ENCODE results near the gene NAV3. TPM values are rescaled to one million over a fixed set of nuclear protein-coding genes. Genes with fewer than 3 reads are reported as not detected.

The NAV3 gene
- total RNA-seq, 1 experiment from 2014 or later: 3.0 TPM

DNA sequence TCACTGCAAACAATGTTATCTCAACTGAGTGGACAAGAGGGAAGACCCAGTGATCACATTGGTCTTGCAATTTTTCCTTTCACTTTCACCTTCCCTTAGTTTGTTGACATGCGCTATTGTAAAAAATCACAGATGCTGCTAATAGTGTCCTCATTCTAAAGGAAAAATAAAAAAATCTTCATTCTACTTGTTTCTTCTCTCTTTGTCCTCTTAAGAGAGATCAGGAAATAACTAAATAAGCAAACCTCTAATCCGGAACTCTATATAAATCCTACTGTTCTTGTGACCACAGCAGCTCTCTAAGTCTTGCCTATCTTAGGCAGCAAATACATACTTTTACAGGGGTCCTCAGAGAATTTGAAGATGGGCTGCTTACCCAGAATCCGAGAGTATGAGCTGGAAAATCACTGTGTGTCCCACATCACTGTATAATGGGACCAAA, 257.7 kb downstream of the NAV3 start:
- no peak overlapping the region for H2BK120ac ChIP-seq (ENCODE audit: low read depth, low read length, poor library complexity, severe bottlenecking)
- H2BK5ac ChIP-seq (ENCODE audit: insufficient read length, low read length): no peak overlapping the region
- H4K20me1 ChIP-seq (ENCODE audit: control insufficient read depth, insufficient read depth, insufficient read length): no peaks in the 10 kb centered on the region
- H3K27me3 ChIP-seq (ENCODE audit: insufficient read depth, low read length): no peaks in the 10 kb centered on the region
- no peak overlapping the region for H4K8ac ChIP-seq (replicated peaks; ENCODE audit: insufficient read length, low read depth, low read length)
- no CpG with 5 or more reads among the region's 3 CpGs for WGBS (ENCODE audit: extremely low coverage, insufficient read length, low lambda C conversion rate)
- no peaks in the 10 kb centered on the region for H3K79me1 ChIP-seq (ENCODE audit: insufficient read depth, low read depth, low read length, poor library complexity, severe bottlenecking)
- no peaks in the 10 kb centered on the region for H3K79me2 ChIP-seq (ENCODE audit: insufficient read depth, low read length)
- no peak overlapping the region for H2BK15ac ChIP-seq (ENCODE audit: low read depth, low read length)
- no peak overlapping the region for H2BK12ac ChIP-seq (ENCODE audit: insufficient read length, low read depth, low read length)
- no peaks in the 10 kb centered on the region for H3K9me3 ChIP-seq (ENCODE audit: control insufficient read depth, low read depth, low read length)
- no peak overlapping the region for H3K56ac ChIP-seq (ENCODE audit: insufficient read length, low read depth, low read length)
- no peak overlapping the region for H3K4ac ChIP-seq (ENCODE audit: low read depth, low read length)
- Mint-ChIP-seq H3K9me3 (no peaks in the 10 kb centered on the region), H3K36me3 (ENCODE audit: insufficient read depth in 1 of 3, low read depth in 3 of 3) (no peaks in the 10 kb centered on the region), H3K27ac (no peak overlapping the region), H3K4me3 (no peak overlapping the region), H3K27me3 (ENCODE audit: low read depth) (no peaks in the 10 kb centered on the region), H3K4me1 (no peaks in the 10 kb centered on the region)
- TF ChIP-seq, protein P1, sequence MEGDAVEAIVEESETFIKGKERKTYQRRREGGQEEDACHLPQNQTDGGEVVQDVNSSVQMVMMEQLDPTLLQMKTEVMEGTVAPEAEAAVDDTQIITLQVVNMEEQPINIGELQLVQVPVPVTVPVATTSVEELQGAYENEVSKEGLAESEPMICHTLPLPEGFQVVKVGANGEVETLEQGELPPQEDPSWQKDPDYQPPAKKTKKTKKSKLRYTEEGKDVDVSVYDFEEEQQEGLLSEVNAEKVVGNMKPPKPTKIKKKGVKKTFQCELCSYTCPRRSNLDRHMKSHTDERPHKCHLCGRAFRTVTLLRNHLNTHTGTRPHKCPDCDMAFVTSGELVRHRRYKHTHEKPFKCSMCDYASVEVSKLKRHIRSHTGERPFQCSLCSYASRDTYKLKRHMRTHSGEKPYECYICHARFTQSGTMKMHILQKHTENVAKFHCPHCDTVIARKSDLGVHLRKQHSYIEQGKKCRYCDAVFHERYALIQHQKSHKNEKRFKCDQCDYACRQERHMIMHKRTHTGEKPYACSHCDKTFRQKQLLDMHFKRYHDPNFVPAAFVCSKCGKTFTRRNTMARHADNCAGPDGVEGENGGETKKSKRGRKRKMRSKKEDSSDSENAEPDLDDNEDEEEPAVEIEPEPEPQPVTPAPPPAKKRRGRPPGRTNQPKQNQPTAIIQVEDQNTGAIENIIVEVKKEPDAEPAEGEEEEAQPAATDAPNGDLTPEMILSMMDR (conservative IDR thresholded peaks at IDR 0.05): no peak
- no peak overlapping the region for H3K18ac ChIP-seq (ENCODE audit: insufficient read length, low read depth, low read length)
- H2BK20ac ChIP-seq (ENCODE audit: low read depth, low read length, poor library complexity, severe bottlenecking): no peak overlapping the region
- H4K91ac ChIP-seq (ENCODE audit: insufficient read length, low read depth, low read length): no peak overlapping the region
- H3K9ac ChIP-seq (ENCODE audit: extremely low read depth, insufficient read length, low read length): no peak overlapping the region
- no peaks in the 10 kb centered on the region for H3K23me2 ChIP-seq (ENCODE audit: insufficient read length, low read depth, low read length, poor library complexity, severe bottlenecking)
- no peak overlapping the region for H3K27ac ChIP-seq (ENCODE audit: insufficient read length, low read depth, low read length)
- H2AFZ ChIP-seq (ENCODE audit: low read length): no peak overlapping the region
- no peak overlapping the region for H3K23ac ChIP-seq (ENCODE audit: insufficient read length, low read depth, low read length)
- H3K4me1 ChIP-seq (ENCODE audit: insufficient read depth, low read length): no peaks in the 10 kb centered on the region
- no peak overlapping the region for H3T11ph ChIP-seq (ENCODE audit: low read length)
- no peak overlapping the region for H4K5ac ChIP-seq (ENCODE audit: insufficient read length, low read depth, low read length)
- no peak overlapping the region for H2AK5ac ChIP-seq (ENCODE audit: insufficient read length, low read length)
- no peak overlapping the region for H3K4me2 ChIP-seq (ENCODE audit: insufficient read depth, insufficient read length, low read length)
- no peak overlapping the region for H3K14ac ChIP-seq (ENCODE audit: insufficient read depth, low read length)
- no peak for DNase-seq
